ENCODE measurements around the gene TBXAS1. TPM values are rescaled to one million over a fixed set of nuclear protein-coding genes. Genes with fewer than 3 reads are reported as not detected.

The TBXAS1 gene
- total RNA-seq, 1 experiment from 2014 or later = 2.3 TPM

DNA sequence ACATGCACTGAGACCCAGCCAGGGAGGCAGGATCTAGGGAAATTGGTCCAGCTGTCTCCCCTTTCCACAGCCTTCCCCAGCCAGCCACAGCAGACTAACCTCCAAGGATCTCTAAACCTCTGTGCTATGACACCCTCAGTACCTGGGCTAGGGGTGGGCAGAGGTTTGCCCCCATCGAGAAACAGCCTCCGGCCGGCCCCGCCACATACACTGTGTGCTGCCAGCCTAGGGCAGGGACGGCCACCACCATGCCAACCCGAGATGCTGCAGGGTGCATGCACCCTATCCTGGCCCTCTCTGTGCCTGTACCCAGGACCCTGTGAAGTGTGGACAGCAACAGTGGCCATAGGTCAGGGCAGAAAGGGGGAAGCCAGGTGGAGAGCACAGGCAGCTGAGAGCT is 175.6 kb downstream of the TBXAS1 start:
- ATAC-seq (no peak), DNase-seq (ENCODE audit: low spot score) (no peak)
- Mint-ChIP-seq H3K4me1 (peaks cover 17% of the 10 kb centered on the region), H3K36me3 (no peaks in the 10 kb centered on the region), H3K27me3 (ENCODE audit: low read depth) (no peaks in the 10 kb centered on the region), H3K9me3 (no peaks in the 10 kb centered on the region), H3K4me3 (no peak overlapping the region), H3K27ac (no peak overlapping the region)
- POLR2A ChIA-PET = no interaction called here
- TF ChIP-seq CBFB (CRISPR knock-in tag; IDR thresholded peaks at IDR 0.05; ENCODE audit: low read depth) (no peak), KAT7 (CRISPR knock-in tag; IDR thresholded peaks at IDR 0.05; ENCODE audit: borderline replicate concordance) (no peak)
- TF ChIP-seq, protein P1, sequence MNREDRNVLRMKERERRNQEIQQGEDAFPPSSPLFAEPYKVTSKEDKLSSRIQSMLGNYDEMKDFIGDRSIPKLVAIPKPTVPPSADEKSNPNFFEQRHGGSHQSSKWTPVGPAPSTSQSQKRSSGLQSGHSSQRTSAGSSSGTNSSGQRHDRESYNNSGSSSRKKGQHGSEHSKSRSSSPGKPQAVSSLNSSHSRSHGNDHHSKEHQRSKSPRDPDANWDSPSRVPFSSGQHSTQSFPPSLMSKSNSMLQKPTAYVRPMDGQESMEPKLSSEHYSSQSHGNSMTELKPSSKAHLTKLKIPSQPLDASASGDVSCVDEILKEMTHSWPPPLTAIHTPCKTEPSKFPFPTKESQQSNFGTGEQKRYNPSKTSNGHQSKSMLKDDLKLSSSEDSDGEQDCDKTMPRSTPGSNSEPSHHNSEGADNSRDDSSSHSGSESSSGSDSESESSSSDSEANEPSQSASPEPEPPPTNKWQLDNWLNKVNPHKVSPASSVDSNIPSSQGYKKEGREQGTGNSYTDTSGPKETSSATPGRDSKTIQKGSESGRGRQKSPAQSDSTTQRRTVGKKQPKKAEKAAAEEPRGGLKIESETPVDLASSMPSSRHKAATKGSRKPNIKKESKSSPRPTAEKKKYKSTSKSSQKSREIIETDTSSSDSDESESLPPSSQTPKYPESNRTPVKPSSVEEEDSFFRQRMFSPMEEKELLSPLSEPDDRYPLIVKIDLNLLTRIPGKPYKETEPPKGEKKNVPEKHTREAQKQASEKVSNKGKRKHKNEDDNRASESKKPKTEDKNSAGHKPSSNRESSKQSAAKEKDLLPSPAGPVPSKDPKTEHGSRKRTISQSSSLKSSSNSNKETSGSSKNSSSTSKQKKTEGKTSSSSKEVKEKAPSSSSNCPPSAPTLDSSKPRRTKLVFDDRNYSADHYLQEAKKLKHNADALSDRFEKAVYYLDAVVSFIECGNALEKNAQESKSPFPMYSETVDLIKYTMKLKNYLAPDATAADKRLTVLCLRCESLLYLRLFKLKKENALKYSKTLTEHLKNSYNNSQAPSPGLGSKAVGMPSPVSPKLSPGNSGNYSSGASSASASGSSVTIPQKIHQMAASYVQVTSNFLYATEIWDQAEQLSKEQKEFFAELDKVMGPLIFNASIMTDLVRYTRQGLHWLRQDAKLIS (CRISPR knock-in tag; IDR thresholded peaks at IDR 0.05; ENCODE audit: borderline replicate concordance) = no peak
- TF ChIP-seq, protein P2, sequence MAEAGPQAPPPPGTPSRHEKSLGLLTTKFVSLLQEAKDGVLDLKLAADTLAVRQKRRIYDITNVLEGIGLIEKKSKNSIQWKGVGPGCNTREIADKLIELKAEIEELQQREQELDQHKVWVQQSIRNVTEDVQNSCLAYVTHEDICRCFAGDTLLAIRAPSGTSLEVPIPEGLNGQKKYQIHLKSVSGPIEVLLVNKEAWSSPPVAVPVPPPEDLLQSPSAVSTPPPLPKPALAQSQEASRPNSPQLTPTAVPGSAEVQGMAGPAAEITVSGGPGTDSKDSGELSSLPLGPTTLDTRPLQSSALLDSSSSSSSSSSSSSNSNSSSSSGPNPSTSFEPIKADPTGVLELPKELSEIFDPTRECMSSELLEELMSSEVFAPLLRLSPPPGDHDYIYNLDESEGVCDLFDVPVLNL (CRISPR knock-in tag; IDR thresholded peaks at IDR 0.05; ENCODE audit: borderline replicate concordance, low read depth) = no peak
- CTCF ChIA-PET = interaction anchor here (1.5 to 6.7 kb wide), 8 partner anchors 12 to 416 kb away, joined by 3 to 72 read pairs (median 7); no protein-coding TSS in a partner anchor

DNA sequence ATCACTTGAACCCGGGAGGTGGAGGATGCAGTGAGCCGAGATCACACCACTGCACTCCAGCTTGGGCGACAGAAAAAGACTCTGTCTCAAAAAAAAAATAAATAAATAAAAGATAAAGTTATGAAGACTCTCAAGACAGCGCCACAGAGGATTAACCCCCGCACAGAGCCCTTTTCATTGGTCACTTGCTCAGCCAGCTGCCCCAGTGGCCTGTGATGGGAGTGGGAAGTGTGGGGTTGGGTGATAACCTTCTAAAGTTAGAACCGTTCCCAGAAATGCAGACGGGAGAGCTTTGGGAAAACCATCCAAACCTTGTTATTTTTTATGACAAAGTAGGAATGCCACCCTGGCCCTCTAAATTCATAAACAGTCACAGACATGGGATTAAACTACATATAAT is 176.3 kb downstream of the TBXAS1 start:
- ATAC-seq (no peak), DNase-seq (ENCODE audit: low spot score) (no peak)
- H3K4me3 Mint-ChIP-seq = no peak overlapping the region
- ChIA-PET CTCF (interaction anchor here (0.7 to 6.7 kb wide), 37 partner anchors 12 to 539 kb away, joined by 3 to 72 read pairs (median 5); partner anchors contain the start of genes HIPK2 and PARP12), POLR2A (interaction anchor here (0.6 to 1.3 kb wide), 4 partner anchors 237 to 376 kb away, joined by 3 to 10 read pairs (median 4); no protein-coding TSS in a partner anchor)
- no peaks in the 10 kb centered on the region for H3K27me3 Mint-ChIP-seq (ENCODE audit: low read depth)
- H3K4me1 Mint-ChIP-seq = peaks cover 19% of the 10 kb centered on the region
- no peaks in the 10 kb centered on the region for H3K36me3 Mint-ChIP-seq
- no peak overlapping the region for H3K27ac Mint-ChIP-seq
- TF ChIP-seq, protein P1 (CRISPR knock-in tag; IDR thresholded peaks at IDR 0.05; ENCODE audit: borderline replicate concordance) = no peak
- TF ChIP-seq ZNF263 (CRISPR knock-in tag; IDR thresholded peaks at IDR 0.05; ENCODE audit: low read depth) (no peak), ZNF317 (CRISPR knock-in tag; IDR thresholded peaks at IDR 0.05; ENCODE audit: borderline replicate concordance, low read depth) (no peak), KAT7 (CRISPR knock-in tag; IDR thresholded peaks at IDR 0.05; ENCODE audit: borderline replicate concordance) (no peak), NFE2L1 (CRISPR knock-in tag; IDR thresholded peaks at IDR 0.05) (no peak), EMX1 (CRISPR knock-in tag; IDR thresholded peaks at IDR 0.05) (no peak), RORB (CRISPR knock-in tag; IDR thresholded peaks at IDR 0.05) (no peak), SMAD3 (CRISPR knock-in tag; IDR thresholded peaks at IDR 0.05; ENCODE audit: borderline replicate concordance) (no peak)
- TF ChIP-seq, protein P3, sequence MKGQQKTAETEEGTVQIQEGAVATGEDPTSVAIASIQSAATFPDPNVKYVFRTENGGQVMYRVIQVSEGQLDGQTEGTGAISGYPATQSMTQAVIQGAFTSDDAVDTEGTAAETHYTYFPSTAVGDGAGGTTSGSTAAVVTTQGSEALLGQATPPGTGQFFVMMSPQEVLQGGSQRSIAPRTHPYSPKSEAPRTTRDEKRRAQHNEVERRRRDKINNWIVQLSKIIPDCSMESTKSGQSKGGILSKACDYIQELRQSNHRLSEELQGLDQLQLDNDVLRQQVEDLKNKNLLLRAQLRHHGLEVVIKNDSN (CRISPR knock-in tag; IDR thresholded peaks at IDR 0.05) = no peak
- H3K9me3 Mint-ChIP-seq = no peaks in the 10 kb centered on the region

Data from WTC11 (cell line).